NCI-H82 treated with DMSO at 0.1 percent for 48 hours (cell line): ENCODE data around the gene IRX4.

Source experiments
- DNase-seq: peaks from one replicate; lab custom pipeline; 2025; ENCODE audit not compliant: unreplicated experiment; lab: John Stamatoyannopoulos, UW

The IRX4 gene

DNA sequence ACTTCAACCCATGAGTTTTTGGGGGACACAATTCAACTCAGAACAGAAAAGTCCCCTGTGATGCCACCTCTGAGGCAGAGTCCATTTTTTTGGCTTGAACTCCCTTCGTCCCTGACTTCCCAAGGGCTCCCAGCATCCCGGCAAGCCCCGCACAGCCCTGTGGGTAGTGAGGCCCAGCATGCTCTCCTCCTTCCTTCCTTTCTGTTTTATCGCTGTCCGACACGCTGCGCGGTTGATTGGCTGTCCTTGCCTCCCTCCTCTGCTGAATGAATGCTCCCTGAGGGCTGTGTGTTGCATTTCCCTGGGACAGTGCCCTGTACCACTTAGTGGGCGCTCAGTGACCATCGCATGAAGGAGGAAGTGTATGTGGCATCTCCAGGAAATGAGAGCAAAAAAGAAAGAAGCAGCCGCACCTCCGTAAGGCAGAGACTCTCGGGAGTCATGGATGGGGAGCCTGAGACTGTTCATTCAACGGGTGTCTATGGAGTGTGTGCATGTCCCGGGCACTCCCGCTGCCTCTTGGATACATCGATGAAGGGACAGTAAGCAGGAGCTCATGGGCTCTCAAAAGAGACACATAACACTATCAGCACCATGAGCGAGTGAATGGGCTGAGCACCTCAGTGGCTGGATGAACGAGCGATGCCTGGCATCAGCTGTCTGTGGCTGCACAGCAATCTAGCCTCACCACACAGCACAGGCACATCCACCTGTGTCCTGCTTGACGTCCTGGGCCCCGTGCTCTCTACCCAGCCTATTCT is 10.1 kb upstream of the IRX4 start:
- no peak for DNase-seq

DNA sequence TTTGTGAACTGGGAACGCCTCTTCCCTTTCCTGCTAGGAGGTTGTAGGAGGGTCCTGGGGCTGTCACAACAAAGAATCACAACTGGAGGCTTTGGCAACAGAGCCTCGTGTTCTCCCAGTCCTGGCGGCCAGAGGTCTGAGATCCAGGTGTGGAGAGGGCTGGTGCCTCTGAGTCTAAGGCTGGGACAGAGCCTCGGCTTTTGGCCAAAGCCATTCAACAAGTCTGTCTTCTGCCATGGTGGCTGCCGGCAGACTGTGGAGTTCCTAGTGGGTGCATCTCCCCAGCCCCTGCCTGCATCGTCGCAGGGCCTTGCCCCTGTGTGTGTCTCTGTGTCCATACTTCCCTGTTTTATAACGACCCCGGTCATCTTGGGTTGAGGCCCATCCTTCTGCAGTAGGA is 9.5 kb upstream of the IRX4 start:
- no peak for DNase-seq

DNA sequence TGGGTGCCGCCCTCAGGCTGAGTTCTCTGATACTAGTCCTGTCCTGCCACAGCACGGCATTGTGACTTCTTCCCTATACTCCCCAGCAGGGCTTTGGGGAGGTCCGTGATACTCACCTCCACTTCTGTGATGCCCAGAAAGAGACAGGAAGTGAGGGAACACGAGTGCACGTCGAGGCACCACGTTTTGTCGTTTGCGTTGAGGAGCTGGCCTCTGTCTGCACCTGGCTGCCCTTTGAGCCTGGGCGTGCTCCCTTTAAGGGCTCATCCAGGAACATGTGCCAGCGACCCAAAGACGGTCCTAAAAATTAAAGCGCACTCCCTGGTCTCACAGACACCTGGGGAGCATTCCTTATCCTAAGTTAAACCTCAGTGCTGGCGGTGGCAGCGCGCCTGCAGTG is 8.7 kb upstream of the IRX4 start:
- DNase-seq: no peak

DNA sequence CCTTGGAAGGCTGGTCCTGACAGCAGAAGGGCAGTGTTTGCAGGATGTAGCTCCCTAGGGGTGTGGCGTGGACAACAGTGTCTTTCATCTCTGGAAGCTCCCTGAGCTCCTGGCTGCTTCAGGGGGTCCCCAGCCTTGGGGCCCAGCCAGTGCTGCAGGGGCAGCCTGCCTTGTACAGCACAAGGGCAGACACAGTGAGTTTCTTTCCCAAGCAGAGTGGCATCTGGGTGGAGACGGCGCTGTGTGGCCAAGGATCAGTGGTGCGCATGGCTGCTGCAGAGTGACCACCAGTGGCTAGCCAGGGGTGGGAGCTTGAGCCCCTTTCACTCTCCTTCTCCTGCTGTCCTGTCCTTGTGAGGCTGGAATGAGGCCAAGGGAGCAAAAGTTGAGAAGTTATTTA is 7.6 kb upstream of the IRX4 start:
- DNase-seq: no peak

DNA sequence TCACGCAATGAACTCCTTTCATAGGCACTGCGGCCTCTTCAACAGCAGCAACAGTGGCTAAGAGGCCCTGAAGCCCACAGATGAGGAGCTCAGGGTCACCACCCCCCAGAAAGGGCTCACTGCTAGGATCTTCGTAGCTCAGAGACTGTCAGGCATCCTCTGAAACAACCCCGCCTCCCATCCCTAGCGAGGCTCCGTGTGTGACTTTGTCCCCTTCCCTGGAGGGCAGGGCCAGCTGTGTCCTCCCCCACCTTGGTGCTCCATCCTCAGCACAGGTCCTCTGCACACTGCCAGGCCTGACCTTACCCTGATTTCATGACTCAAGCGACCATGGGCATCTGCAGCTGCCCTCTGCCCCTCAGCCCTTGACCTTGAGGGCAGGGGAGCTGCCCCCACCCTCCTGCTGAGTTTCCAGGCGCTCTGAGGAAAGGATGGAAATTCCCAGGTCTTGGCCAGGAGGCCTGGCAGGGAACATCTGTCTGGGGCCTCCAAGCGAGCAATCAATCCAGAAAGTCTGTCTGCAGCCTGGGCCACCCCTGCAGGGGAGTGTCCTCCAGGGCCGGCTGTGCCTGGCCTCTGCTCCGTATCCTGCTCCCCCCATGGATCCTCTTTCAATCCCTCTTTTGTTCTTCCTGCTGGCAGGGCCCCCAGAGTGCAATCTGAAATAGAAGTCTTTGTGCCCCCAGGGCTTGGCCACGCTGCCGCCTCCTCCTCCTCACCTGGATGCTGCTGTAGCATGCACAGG is 6.8 kb upstream of the IRX4 start:
- no peak for DNase-seq

DNA sequence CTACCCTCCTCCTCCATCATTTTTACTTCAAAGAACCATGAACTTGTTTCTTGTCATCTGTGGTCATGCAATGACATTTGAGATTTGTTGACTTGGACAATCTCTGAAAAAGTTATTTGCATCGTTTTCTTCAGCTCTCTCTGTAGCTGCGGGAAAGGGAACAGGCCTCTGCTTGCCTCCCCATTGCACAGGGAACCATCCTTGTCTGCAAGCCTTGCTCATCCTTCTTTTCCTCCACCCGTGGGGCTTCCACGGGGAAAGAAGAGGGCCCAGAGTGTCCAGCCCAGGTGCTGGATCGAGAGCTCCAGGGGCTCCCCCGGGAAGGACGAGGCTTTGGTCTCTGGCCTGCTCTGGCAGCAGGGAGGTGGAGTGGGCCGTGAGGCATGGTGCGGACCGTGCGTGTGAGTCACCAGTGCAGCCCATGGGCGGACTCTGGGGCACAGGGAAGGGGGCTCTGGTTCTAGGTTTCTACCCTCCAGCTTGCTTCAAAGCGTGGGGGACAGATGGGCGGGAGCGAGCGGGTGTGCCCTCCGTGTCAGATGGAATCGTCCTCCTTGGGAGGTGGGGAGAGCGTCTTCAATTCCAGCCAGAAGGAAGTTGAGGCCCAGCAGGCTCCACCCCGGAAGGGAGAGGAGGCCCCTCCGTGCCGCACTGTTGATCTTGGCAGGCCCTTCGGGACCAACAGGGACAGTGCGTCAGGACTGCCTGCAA is 6.0 kb upstream of the IRX4 start:
- no peak for DNase-seq

DNA sequence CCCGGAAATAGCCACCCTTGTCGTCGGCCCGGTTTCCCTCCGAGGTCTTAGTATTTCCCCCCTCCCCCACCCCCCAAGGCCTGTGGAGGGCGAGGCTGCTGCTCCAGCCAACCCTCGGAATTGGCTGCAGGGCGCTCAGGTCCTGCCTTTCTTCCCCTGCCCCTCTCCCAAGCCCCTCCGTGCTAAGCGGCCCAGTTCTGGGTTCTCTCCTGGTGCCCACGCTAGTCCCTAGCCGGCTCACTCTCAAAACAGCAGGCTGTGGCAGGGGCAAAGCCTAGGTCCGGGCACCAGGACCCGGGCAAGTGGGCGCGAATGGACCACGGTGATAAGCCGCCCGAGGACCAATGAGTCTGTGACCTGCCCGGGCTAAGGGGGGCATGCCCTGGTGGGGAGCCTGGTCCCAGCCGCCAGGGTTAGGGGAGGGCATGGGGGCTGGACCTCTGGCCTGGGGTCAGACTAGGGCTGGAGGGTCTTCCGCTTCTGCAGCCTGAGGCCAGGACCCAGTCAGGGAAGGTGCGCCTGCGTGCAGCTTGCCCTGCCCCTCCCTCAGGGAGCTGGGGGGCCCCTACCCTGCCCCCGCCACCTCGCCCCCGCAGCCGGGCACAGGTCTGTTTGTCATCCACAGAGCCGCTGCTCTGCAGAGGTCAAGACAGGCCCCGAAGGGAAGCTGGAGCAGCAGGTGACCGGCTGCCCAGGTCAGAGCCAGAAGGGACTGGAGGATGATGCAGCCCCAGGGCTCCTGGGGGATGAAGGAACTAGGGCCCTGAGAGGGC is 5.0 kb upstream of the IRX4 start:
- no peak for DNase-seq

DNA sequence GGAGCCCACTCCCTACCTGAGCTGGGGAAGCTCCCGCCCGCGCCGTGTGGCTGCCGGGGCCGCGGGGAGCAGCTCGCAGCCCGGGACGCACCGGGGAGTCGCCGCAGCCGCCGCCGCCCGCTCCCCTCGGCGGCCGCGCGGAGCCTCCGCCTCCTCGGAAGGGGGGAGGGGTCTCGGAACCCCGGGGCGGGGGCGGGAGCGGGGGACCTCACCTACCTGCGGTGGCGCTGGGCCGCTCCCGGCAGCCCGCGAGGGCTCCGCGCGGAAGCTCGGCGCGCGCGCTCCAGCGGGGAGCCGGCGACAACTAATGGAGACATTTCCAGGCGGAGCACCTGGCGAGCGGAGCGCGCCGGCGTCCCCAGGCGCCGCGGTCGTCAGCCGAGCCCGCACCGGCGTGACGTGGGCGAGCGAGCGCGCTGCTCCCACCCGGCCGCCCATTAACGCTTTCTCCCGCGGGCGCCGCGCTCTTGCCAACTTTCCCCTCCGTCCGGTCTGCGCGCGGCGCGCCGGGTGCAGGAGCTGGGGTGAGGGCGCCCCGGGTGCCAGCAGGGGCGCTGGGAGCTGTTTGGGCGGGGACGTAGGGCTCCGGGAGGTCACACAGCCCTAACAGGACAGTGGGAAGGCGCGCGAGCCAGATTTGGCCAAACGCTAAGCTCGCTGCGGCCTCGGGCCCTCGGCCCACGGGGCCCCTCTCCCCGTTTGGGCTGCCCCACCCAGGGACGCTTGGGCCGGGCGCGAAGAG is 4.3 kb upstream of the IRX4 start:
- no peak for DNase-seq

DNA sequence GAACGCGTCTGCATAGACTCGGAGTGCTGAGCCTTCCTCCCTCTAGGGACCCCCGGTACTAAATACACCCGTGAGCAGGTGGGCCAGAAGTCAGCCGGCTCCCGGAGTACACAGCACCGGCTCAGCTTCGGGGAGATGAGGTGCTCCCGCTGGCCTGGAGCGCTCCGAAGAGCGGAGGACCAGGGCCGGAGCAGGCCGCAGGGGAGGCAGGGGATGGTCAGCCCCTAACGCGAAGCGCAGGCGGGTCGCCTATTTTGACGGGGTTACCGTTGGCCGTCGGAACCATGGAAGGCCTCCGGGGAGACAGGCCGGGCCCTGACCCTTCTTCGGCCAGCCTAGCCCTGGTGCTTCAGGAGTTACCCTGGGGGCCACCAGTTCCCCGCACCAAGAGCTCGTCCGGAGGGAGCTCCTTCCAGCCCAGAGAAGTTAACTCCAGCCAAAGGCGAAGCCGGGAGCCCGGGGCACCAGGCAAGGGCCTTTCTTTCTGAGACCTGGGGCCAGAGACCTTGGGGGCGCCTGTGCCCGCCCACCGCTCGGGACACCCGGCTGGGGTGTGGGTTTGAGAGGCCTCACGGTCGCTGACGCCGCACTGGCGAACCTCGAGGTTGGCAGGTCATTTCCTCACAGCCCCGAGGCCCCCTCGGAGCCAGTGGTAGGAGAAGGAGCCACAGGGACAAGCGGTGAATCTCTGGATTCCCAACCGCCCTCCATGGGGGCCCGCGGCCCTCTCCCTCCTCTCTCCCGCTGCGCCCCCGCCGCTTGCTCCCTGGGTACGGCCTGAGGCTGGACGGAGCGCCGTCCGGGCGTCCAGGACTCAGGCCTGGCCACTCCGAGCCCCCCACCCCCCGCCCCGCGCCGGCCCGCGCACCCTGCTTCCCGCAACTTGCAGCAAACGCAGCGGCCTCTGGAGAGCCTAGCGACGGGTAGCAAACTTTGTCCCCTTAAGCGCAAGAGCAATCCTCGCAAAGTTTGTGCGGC is 3.4 kb upstream of the IRX4 start:
- no peak for DNase-seq

DNA sequence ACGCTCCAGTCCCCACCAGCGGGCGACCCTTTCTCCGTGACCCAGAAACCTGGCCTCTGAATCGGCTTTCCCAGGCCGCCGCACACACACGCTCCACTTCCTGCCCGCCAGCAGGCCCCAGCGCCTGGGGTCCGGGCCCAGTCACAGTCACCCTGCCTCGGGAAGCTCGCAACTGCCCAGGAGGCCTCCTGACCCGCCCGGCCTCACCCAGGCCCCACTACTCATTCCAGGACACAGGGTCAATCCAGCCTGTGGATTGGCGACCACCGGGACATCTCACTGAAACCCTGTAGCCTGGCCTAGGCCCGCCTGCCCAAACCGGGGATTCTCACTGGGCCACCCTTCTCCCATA is 2.7 kb upstream of the IRX4 start:
- no peak for DNase-seq

DNA sequence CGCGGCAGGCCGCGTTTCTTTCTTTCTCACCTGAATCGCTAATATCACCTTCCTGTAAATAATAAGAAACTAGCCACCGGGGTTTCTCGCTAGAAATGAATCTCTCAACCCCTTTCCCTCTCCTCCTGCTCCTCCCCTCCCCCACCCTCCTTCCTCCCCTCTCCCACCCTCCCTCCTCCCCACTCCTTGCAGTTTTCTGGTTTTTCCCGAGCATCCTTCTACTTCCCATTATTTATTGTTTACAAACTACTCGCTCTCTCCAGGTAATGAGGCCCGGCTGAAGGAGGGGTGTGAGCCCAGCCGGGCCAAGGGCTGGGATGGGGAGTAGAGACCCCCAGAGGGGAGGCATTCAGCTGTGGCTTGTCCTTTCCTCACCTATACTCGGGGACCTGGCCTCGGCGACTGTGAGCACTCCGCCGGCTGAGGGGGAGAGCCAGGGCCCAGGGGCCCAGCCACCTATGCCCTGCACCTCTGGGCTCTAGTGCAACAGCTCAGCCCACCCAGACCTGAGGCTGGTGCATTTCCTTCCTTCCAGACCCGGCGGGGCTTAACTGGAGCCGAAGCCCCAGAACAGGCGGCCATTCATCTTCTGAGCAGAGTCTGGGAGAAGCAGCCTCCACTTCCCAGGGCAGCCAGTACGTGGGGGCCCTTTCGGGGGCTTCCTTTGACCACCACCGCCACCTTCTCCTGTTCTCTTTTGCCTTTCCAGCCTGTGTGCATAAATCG is 2.1 kb upstream of the IRX4 start:
- DNase-seq: no peak

DNA sequence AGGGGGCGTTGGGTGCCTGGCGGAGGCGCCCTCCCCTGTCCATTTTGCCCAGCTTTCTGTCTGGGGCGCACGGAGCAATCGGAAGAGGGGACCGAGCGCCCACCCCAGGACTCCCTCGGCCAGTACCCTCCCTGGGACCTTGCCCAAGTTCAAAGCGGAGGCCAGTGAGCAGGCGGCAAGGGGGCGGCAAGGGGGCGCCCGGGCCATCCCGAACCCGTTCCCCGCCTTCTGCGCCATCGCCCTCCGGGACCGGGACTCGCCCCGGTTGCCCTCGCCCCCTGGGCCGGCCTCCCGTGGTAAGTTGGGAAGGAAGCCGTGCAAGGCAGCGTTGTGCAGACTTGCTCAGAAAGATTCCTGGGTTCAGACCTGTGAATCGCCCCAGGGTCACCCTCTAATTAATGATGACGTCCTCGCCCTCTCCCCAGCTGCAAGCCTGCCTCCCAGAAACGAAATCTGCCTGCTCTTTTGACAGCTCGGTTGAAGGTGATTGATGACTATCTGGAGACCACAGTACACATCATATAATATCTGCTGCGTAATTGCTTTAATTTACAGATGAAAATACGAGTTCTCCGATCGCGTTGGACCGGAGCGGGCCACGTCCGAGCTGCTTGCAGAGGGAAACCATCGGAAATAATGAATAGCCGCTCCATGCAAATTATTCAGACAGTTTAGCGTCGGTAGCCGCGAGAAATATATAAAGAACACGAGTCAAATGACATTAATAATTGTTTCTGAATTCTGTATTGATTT is 1.4 kb upstream of the IRX4 start:
- DNase-seq: no peak

DNA sequence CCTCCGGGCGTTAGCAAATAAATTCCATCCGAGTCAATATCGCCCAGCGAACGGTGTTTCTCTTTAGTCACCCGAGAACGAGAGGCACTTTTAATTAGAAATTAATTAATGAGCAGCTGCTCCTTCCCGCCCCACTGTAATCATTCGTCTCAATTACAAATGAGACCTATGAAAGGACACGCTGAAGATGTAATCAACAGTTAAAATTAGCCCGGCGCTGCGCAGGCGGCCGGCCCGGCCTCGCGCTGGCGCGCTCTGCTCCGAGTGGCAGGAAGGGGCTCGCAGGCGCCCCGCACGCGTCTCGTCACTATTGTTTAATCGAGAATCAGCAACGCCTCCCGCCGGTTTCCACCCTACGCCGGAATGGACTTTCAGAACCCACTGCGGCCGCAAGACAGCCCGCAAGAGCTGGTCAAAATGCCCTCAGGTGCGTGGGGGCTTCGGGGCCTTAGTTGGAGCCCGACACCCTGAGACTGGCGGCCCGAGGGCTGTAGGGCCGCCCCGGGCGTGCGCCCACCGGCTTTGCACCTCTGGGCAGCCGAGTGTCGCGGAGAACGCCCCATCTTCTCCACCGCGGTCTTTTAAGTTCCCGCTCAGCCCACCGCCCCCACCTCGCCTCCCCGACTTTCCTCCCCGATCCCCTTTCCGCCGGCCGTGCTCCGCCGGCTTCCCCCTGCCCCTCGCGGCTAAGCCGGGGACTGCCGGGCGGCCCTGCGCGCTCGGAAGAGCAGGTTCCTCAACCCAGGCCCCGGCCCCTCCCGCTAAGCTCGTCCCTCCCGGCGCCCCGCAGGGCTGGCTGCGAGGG is 597 bp upstream of the IRX4 start:
- no peak for DNase-seq

DNA sequence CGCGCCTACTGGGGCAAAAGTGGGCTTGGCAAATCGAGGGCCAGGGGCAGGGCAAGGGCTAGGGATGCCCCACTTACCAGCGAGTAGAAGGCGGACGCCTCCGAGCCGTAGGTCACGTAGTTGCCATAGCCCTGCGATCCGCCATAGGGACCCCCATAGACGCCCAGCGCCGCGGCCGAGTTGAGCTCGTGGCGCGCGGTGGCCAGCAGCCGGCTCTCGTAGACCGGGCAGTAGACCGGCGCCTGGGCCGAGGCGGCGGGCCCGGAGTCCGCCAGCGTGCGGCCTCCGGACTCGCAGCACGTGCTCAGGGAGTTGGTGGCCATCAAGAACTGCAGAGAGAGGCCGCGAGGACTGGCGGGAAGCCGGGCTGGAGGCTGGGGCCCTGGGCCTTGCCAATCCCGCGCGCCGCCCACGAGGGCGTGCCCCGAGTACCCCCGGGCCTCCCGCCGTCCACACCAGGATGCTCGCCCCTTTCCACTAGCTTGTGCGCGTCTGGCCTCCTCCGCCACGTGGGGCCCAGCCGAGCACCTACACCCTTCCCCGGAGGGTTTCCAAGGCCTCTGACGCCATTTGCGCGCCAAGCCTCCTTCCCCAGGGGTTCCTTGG is 891 bp downstream of the IRX4 start:
- DNase-seq: no peak

DNA sequence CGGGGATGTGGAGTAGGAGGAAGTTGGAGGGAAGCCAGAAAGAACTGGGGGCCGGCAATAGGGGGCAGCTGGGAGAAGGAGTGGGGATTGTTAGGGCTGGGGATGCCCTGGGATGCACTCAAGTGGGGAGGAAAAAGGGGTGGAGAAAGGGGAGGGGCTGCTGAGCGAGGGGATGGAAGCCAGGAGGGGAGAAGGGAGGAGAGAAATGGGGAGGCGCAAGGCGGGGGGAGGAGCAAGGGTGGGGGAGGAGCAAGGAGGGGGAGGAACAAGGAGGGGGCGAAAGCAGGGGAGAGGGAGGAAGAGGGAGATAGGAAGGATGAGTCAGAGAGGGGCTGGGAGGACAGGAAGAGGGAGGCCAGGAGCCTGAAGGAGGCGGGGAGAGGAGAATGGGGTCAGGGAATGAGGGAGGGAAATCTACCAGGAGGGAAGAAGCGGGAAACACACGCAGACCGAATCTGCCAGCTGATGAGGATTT is 1.6 kb downstream of the IRX4 start:
- DNase-seq: no peak

DNA sequence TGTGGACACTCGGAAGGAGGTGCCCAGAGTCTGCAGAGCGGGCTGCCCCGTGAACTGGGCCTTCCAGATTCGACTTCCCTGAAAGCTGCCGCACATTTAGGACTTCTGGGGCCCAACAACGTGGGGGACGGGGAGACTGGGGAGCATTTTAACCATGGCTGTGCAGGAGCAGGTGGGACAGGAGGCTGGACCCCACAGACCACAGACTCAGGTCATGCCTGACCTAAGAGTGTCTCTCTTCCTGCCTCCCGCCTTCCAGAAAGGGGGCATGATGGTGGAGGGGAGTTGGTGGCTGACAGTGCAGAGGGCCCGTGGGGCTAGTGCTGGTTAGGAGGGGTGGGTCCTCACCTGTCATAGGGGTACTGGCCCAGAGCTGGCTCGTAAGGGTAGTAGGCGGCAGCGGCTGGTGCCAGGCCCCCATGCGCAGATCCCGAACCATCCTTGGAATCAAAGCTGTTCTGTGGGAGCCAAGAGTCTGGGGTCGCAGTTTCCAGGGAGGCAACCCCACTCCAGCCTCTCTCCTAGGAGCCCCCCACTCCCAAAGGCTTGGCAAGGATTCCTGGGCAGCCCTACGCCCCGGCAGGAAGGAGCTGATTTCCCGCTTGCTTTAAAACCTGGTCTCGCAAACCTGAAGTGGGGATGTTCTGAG is 2.2 kb downstream of the IRX4 start:
- no peak for DNase-seq
